Measurements from ENCODE around the gene VAMP4. TPM values are rescaled to one million over a fixed set of nuclear protein-coding genes. Genes with fewer than 3 reads are reported as not detected.

The VAMP4 gene
- total RNA-seq, 1 donor from 2014 or later: 7.4 TPM

GRCh38 chr1:171754971-171755370 is 13.1 kb upstream of the VAMP4 start:
- no peaks in the 10 kb centered on the region for H3K27me3 ChIP-seq (ENCODE audit: insufficient read depth, low read length)
- no peak for TF ChIP-seq EZH2 (IDR thresholded peaks at IDR 0.05; ENCODE audit: insufficient read depth, low read length)
- TF ChIP-seq CTCF (IDR thresholded peaks at IDR 0.05; ENCODE audit: insufficient read depth, low read depth, low read length): no peak
- no peaks in the 10 kb centered on the region for H3K36me3 ChIP-seq (ENCODE audit: insufficient read depth, low read length)
- H3K79me2 ChIP-seq (ENCODE audit: insufficient read depth, low read length): no peaks in the 10 kb centered on the region
- Mint-ChIP-seq H3K4me3 (ENCODE audit: unreplicated experiment) (no peak overlapping the region), H3K9me3 (ENCODE audit: unreplicated experiment) (peaks cover 16% of the 10 kb centered on the region), H3K36me3 (ENCODE audit: low read depth, unreplicated experiment) (no peaks in the 10 kb centered on the region), H3K27ac (ENCODE audit: unreplicated experiment) (no peak overlapping the region), H3K4me1 (ENCODE audit: low read depth, unreplicated experiment) (peaks cover 13% of the 10 kb centered on the region), H3K27me3 (ENCODE audit: low read depth, unreplicated experiment) (no peaks in the 10 kb centered on the region)
- no peaks in the 10 kb centered on the region for H3K9me3 ChIP-seq (ENCODE audit: insufficient read depth, low read depth, low read length)
- DNase-seq (ENCODE audit: low read depth) (no peak), FAIRE-seq (no peak)
- H3K27ac ChIP-seq (ENCODE audit: low read depth, low read length): no peak overlapping the region
- no peak overlapping the region for H3K9ac ChIP-seq (ENCODE audit: low read length)
- no peak overlapping the region for H3K4me2 ChIP-seq (ENCODE audit: low read length)
- no peak overlapping the region for H3K4me3 ChIP-seq (ENCODE audit: insufficient read depth, low read depth, low read length)
- H4K20me1 ChIP-seq (ENCODE audit: insufficient read depth, low read length): no peaks in the 10 kb centered on the region
- H2AFZ ChIP-seq (ENCODE audit: low read depth, low read length): no peak overlapping the region
- H3K4me1 ChIP-seq (ENCODE audit: insufficient read depth, low read length): peaks cover 9% of the 10 kb centered on the region

DNA sequence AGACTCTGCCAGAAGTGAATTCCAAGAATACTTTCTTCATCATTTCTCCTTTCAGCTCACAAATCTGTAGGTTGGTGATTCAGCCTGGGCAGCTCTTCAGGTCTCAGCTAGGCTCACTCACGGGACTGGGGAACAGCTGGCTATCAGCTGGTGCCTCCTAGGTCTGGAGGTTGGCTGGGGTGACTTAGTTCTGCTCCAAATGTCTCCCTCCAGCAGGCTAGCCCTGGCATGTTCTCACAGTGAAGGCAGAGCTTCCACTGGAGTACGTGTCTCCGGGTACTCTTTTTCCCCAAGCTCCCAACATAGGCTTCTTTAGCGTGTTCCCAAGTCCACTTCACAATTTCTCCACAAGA is 12.5 kb upstream of the VAMP4 start:
- H3K4me2 ChIP-seq (ENCODE audit: low read length): peak overlapping the region; percentile 9

More for the DNA sequence above, 12.5 kb upstream of the VAMP4 start:
- H3K36me3 Mint-ChIP-seq (ENCODE audit: low read depth, unreplicated experiment): no peaks in the 10 kb centered on the region
- no peaks in the 10 kb centered on the region for H3K9me3 ChIP-seq (ENCODE audit: insufficient read depth, low read depth, low read length)
- H3K4me3 Mint-ChIP-seq (ENCODE audit: unreplicated experiment): peak overlapping the region; percentile 47
- DNase-seq (ENCODE audit: low read depth) (peak; percentile 49), FAIRE-seq (no peak)
- H3K9me3 Mint-ChIP-seq (ENCODE audit: unreplicated experiment): peaks cover 16% of the 10 kb centered on the region
- no peaks in the 10 kb centered on the region for H4K20me1 ChIP-seq (ENCODE audit: insufficient read depth, low read length)
- H3K27me3 Mint-ChIP-seq (ENCODE audit: low read depth, unreplicated experiment): no peaks in the 10 kb centered on the region
- no peak overlapping the region for H3K27ac ChIP-seq (ENCODE audit: low read depth, low read length)
- no peak for TF ChIP-seq EZH2 (IDR thresholded peaks at IDR 0.05; ENCODE audit: insufficient read depth, low read length)
- TF ChIP-seq CTCF (IDR thresholded peaks at IDR 0.05; ENCODE audit: insufficient read depth, low read depth, low read length): no peak
- H2AFZ ChIP-seq (ENCODE audit: low read depth, low read length): peak overlapping the region; percentile 34
- no peaks in the 10 kb centered on the region for H3K27me3 ChIP-seq (ENCODE audit: insufficient read depth, low read length)
- H3K4me3 ChIP-seq (ENCODE audit: insufficient read depth, low read depth, low read length): no peak overlapping the region
- H3K4me1 Mint-ChIP-seq (ENCODE audit: low read depth, unreplicated experiment): peaks cover 13% of the 10 kb centered on the region
- peaks cover 9% of the 10 kb centered on the region for H3K4me1 ChIP-seq (ENCODE audit: insufficient read depth, low read length)
- H3K27ac Mint-ChIP-seq (ENCODE audit: unreplicated experiment): peak overlapping the region; percentile 94
- H3K9ac ChIP-seq (ENCODE audit: low read length): no peak overlapping the region
- no peaks in the 10 kb centered on the region for H3K79me2 ChIP-seq (ENCODE audit: insufficient read depth, low read length)
- H3K36me3 ChIP-seq (ENCODE audit: insufficient read depth, low read length): no peaks in the 10 kb centered on the region
